ENCODE data around the gene FGF2. TPM values are rescaled to one million over a fixed set of nuclear protein-coding genes. Genes with fewer than 3 reads are reported as not detected.

FGF2 gene
- total RNA-seq, 1 experiment from 2014 or later: 3.8 TPM

DNA sequence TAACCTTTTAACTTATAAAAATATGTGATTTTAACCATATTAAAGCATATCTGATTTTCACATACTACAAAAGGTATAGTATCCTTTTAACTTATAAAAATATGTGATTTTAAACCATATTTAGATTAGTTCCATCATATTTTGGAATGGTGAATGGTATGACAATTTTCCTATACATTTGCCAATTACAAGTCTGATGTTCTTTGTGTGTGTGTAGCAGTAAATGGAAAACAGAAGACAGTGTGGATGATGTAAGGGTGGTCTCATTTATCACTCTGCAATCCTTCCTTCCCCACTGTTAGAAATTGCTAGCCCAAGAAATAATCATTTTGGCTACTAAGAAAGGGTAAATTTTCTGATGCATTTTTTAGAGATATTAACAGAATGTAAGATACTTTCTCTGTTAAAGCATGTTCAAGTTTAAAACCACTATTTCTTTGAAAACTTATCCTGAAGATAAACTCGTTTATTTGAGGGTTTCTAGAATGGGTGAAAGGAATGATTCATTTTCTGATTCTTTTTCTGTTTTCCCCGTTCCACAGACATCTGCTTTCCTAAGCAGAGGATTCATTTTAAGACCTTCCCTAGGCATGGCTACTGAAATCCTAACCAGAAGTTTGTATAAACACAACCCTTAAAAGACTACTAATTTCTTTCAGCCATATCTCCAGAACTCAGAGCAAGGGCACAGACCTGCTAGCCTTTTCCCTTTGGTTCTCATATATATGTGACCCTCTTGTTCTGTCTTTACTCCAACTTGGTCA, 74.8 kb downstream of the FGF2 start:
- BruUV-seq (replicated peaks): no TSS peak
- Histone ChIP-seq H3K36me3 (ENCODE audit: control insufficient read depth in 1 of 2, insufficient read depth in 2 of 2, low read length in 2 of 2) (no peaks in the 10 kb centered on the region), H3K27ac (ENCODE audit: low read depth, low read length) (no peak overlapping the region), H4K20me1 (ENCODE audit: insufficient read depth) (no peaks in the 10 kb centered on the region), H3K4me2 (ENCODE audit: low read length) (no peak overlapping the region), H3K4me1 (ENCODE audit: control insufficient read depth in 1 of 2, insufficient read depth in 2 of 2, low read length in 2 of 2) (peaks cover 10 to 23% of the 10 kb centered on the region in 2 experiments), H3K9me2 (ENCODE audit: insufficient read depth) (no peaks in the 10 kb centered on the region), H3K9ac (ENCODE audit: low read length) (no peak overlapping the region), H3K27me3 (ENCODE audit: insufficient read depth, low read length) (no peaks in the 10 kb centered on the region), H2AFZ (ENCODE audit: low read depth, low read length, poor library complexity, severe bottlenecking) (no peak overlapping the region), H3K9me3 (ENCODE audit: control insufficient read depth in 1 of 2, insufficient read depth in 1 of 2, low read depth in 1 of 2, low read length in 2 of 2) (no peaks in the 10 kb centered on the region), H3K4me3 (replicated peaks in 1 of 2; ENCODE audit: low read depth in 1 of 2, low read length in 2 of 2) (no peak overlapping the region), H3K79me2 (ENCODE audit: insufficient read depth, low read length) (no peaks in the 10 kb centered on the region)
- TF ChIP-seq SIN3A (IDR thresholded peaks at IDR 0.05; ENCODE audit: low read depth) (no peak), SP1 (IDR thresholded peaks at IDR 0.05; ENCODE audit: low read depth) (no peak), EGR1 (IDR thresholded peaks at IDR 0.05; ENCODE audit: low read depth) (no peak), POLR2A (IDR thresholded peaks at IDR 0.05; ENCODE audit: borderline replicate concordance, extremely low read depth, insufficient read depth, insufficient read length) (no peak), CBX3 (IDR thresholded peaks at IDR 0.05; ENCODE audit: low read depth) (no peak), TCF7L2 (IDR thresholded peaks at IDR 0.05; ENCODE audit: borderline replicate concordance, extremely low read depth, insufficient read depth, insufficient read length) (no peak), POLR2AphosphoS5 (IDR thresholded peaks at IDR 0.05; ENCODE audit: low read depth, low read length) (no peak), YY1 (IDR thresholded peaks at IDR 0.05; ENCODE audit: extremely low read depth, insufficient replicate concordance, low read depth, low read length) (no peak)
- ChIA-PET RAD21 (ENCODE audit: low non-redundant PET in 1 of 2, low total read pairs in 2 of 2, uncharacterized antibody in 2 of 2, unreplicated experiment in 2 of 2) (no interaction called here), CTCF (no interaction called here), POLR2A (no interaction called here)
- ATAC-seq (no peak), DNase-seq (ENCODE audit: low read depth, low spot score) (no peak)
- intact Hi-C loops (cut with micrococcal nuclease): no loop called here

- POLR2A ChIA-PET: no interaction called here
- Histone ChIP-seq H3K4me2 (ENCODE audit: low read length) (no peak overlapping the region), H3K27me3 (ENCODE audit: insufficient read depth, low read length) (no peaks in the 10 kb centered on the region), H4K20me1 (ENCODE audit: insufficient read depth) (no peaks in the 10 kb centered on the region), H3K9me2 (ENCODE audit: insufficient read depth) (no peaks in the 10 kb centered on the region), H3K27ac (ENCODE audit: low read depth, low read length) (no peak overlapping the region), H2AFZ (ENCODE audit: low read depth, low read length, poor library complexity, severe bottlenecking) (no peak overlapping the region), H3K4me3 (replicated peaks in 1 of 2; ENCODE audit: low read depth in 1 of 2, low read length in 2 of 2) (no peak overlapping the region), H3K9ac (ENCODE audit: low read length) (no peak overlapping the region), H3K4me1 (ENCODE audit: control insufficient read depth in 1 of 2, insufficient read depth in 2 of 2, low read length in 2 of 2) (peaks cover 1 to 9% of the 10 kb centered on the region in 2 experiments; a peak in 3 of 4 replicates), H3K9me3 (ENCODE audit: control insufficient read depth in 1 of 2, insufficient read depth in 1 of 2, low read depth in 1 of 2, low read length in 2 of 2) (no peaks in the 10 kb centered on the region), H3K79me2 (ENCODE audit: insufficient read depth, low read length) (no peaks in the 10 kb centered on the region), H3K36me3 (ENCODE audit: control insufficient read depth in 1 of 2, insufficient read depth in 2 of 2, low read length in 2 of 2) (no peaks in the 10 kb centered on the region)
- RAD21 ChIA-PET (ENCODE audit: low non-redundant PET in 1 of 2, low total read pairs in 2 of 2, uncharacterized antibody in 2 of 2, unreplicated experiment in 2 of 2): no interaction called here
- DNase-seq (ENCODE audit: low read depth, low spot score): no peak
- CTCF ChIA-PET: interaction anchor here (1.0 to 1.5 kb wide), 2 partner anchors 11 to 146 kb away, joined by 4 read pairs; no protein-coding TSS in a partner anchor
- intact Hi-C loops (cut with micrococcal nuclease): no loop called here
- TF ChIP-seq, protein P1, sequence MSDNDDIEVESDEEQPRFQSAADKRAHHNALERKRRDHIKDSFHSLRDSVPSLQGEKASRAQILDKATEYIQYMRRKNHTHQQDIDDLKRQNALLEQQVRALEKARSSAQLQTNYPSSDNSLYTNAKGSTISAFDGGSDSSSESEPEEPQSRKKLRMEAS (IDR thresholded peaks at IDR 0.05): no peak
- TF ChIP-seq TCF7L2 (IDR thresholded peaks at IDR 0.05; ENCODE audit: borderline replicate concordance, extremely low read depth, insufficient read depth, insufficient read length): no peak
- no peak for TF ChIP-seq YY1 (IDR thresholded peaks at IDR 0.05; ENCODE audit: extremely low read depth, insufficient replicate concordance, low read depth, low read length)
- no peak for TF ChIP-seq EGR1 (IDR thresholded peaks at IDR 0.05; ENCODE audit: low read depth)
- no TSS peak for BruUV-seq (replicated peaks)
- no peak for ATAC-seq
These were observed 77.2 kb downstream of the FGF2 start for GRCh38 chr4:122903766-122904288.

All from HCT116 (cell line).